HepG2 (cell line): ENCODE measurements around the gene CALN1.

ENCODE experiments used
- AGO2 ChIP-seq: fragments of 200-400 bp; formaldehyde crosslinking; optimal IDR thresholded peaks from 2 replicates; pipeline ENCODE3; 2017; ENCODE audit warnings: mild to moderate bottlenecking, low read depth, low read length, moderate library complexity
- POLR2A ChIP-seq, 2 experiments: IDR thresholded peaks; 2 replicates each; pipeline ENCODE4 v1.6.1; 2011; ENCODE audit warnings: low read depth in 2 of 2, low read length in 2 of 2, mild to moderate bottlenecking in 1 of 2, moderate library complexity in 1 of 2; ENCODE audit not compliant: insufficient read depth in 1 of 2
- PRDM4 ChIP-seq: sonication (generic); formaldehyde crosslinking; IDR thresholded peaks from 2 replicates; pipeline ENCODE4 v1.9.0; 2021; ENCODE audit warnings: missing genetic modification reagents, borderline replicate concordance
- REL ChIP-seq: sonication (generic); formaldehyde crosslinking; conservative IDR thresholded peaks from 2 replicates; pipeline ENCODE4 v1.8.0; 2022; ENCODE audit warnings: mild to moderate bottlenecking, missing genetic modification reagents, moderate library complexity
- SRF ChIP-seq: IDR thresholded peaks from 2 replicates; pipeline ENCODE4 v1.6.1; 2011; ENCODE audit warnings: mild to moderate bottlenecking, low read depth, low read length, moderate library complexity
- TAF1 ChIP-seq: sonication (generic); formaldehyde crosslinking; IDR thresholded peaks from 2 replicates; pipeline ENCODE4 v1.4.0; 2020; ENCODE audit warnings: missing genetic modification reagents
- USF2 ChIP-seq, 2 experiments: sonication (generic) in 1 of 2; formaldehyde crosslinking in 1 of 2; IDR thresholded peaks; 2 replicates each; pipeline versions ENCODE4 v1.5.1 to v1.6.1; 2011 to 2020; ENCODE audit warnings: borderline replicate concordance in 1 of 2, low read depth in 1 of 2, low read length in 1 of 2, mild to moderate bottlenecking in 1 of 2, missing genetic modification reagents in 1 of 2, moderate library complexity in 1 of 2
- ZNF83 ChIP-seq: sonication (generic); formaldehyde crosslinking; IDR thresholded peaks from 2 replicates; pipeline ENCODE4 v1.4.0; 2020; ENCODE audit warnings: missing genetic modification reagents, mild to moderate bottlenecking, borderline replicate concordance
- TF ChIP-seq, protein P1 (sequence below): sonication (generic); formaldehyde crosslinking; IDR thresholded peaks from 2 replicates; pipeline ENCODE4 v1.8.0; 2022; ENCODE audit warnings: mild to moderate bottlenecking, missing genetic modification reagents, moderate library complexity
- TF ChIP-seq, protein P2 (sequence below): sonication (generic); formaldehyde crosslinking; IDR thresholded peaks from 2 replicates; pipeline ENCODE4 v1.5.0; 2020; ENCODE audit warnings: mild to moderate bottlenecking, missing genetic modification reagents, borderline replicate concordance

DNA sequence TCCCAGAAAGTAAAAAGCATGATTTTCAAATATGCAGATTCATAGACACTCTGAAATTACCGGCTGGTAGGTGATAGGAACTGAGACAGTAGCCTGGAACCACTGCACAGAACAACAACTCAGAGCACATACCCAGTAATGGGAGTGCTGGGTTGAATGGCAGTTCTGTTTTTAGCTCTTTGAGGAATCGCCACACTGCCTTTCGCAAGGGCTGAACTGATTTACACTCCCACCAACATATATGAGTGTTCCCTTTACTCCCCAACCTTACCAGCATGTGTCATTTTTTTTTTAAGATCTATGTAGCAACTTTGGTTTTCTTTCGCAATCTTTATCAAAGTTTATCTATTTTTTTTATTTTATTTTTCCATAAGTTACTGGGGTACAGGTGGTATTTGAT lies 358.8 kb downstream of the CALN1 start:
- no peak for TF ChIP-seq TAF1
- TF ChIP-seq REL, result no peak
- TF ChIP-seq AGO2, result no peak
- TF ChIP-seq ZNF83, result no peak
- no peak for TF ChIP-seq POLR2A (IDR thresholded peaks at IDR 0.05; ENCODE audit: insufficient read depth in 1 of 2, low read depth in 2 of 2, low read length in 2 of 2)
- TF ChIP-seq USF2 (IDR thresholded peaks at IDR 0.05; ENCODE audit: low read depth, low read length), result no peak
- no peak for TF ChIP-seq USF2 (CRISPR knock-in tag; IDR thresholded peaks at IDR 0.05; ENCODE audit: borderline replicate concordance)
- TF ChIP-seq SRF, result no peak
- TF ChIP-seq, protein P1, sequence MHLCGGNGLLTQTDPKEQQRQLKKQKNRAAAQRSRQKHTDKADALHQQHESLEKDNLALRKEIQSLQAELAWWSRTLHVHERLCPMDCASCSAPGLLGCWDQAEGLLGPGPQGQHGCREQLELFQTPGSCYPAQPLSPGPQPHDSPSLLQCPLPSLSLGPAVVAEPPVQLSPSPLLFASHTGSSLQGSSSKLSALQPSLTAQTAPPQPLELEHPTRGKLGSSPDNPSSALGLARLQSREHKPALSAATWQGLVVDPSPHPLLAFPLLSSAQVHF, result no peak
- TF ChIP-seq, protein P2, sequence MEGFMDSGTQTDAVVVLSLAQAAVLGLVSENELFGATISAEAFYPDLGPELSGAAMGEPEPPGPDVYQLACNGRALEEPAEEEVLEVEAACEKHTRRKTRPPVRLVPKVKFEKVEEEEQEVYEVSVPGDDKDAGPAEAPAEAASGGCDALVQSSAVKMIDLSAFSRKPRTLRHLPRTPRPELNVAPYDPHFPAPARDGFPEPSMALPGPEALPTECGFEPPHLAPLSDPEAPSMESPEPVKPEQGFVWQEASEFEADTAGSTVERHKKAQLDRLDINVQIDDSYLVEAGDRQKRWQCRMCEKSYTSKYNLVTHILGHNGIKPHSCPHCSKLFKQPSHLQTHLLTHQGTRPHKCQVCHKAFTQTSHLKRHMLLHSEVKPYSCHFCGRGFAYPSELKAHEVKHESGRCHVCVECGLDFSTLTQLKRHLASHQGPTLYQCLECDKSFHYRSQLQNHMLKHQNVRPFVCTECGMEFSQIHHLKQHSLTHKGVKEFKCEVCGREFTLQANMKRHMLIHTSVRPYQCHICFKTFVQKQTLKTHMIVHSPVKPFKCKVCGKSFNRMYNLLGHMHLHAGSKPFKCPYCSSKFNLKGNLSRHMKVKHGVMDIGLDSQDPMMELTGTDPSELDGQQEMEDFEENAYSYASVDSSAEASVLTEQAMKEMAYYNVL, result no peak
- no peak for TF ChIP-seq PRDM4 (CRISPR knock-in tag)
